Colon (tissue), 2 donors: ENCODE data around the gene ZHX3.

Source experiments
- FAIRE-seq: peaks from 2 replicates; lab custom pipeline; 2012; peaks lifted over from hg19 to GRCh38; lab: Jason Lieb, UNC
- donor health status: control.
- donor health status: control.

ZHX3 gene

GRCh38 chr20:41185013-41185757 lies 132.3 kb downstream of the ZHX3 start:
- no peak for FAIRE-seq

- FAIRE-seq = no peak
These were observed 133.7 kb downstream of the ZHX3 start for GRCh38 chr20:41183831-41184230.

- FAIRE-seq = no peak
These were observed 134.1 kb downstream of the ZHX3 start for GRCh38 chr20:41183391-41183790.

- FAIRE-seq = no peak
These were observed 135.0 kb downstream of the ZHX3 start for GRCh38 chr20:41182296-41183212.

GRCh38 chr20:41181567-41181966 lies 136.0 kb downstream of the ZHX3 start:
- no peak for FAIRE-seq

GRCh38 chr20:41180599-41181333 lies 136.8 kb downstream of the ZHX3 start:
- no peak for FAIRE-seq

- FAIRE-seq = no peak
These were observed 137.6 kb downstream of the ZHX3 start for GRCh38 chr20:41179961-41180360.

GRCh38 chr20:41178904-41179432 lies 138.6 kb downstream of the ZHX3 start:
- no peak for FAIRE-seq

- no peak for FAIRE-seq
These were observed 139.0 kb downstream of the ZHX3 start for GRCh38 chr20:41178495-41178894.

- FAIRE-seq = no peak
These were observed 139.9 kb downstream of the ZHX3 start for GRCh38 chr20:41177636-41178035.

- FAIRE-seq = no peak
These were observed 140.6 kb downstream of the ZHX3 start for GRCh38 chr20:41176711-41177552.

- no peak for FAIRE-seq
These were observed 141.7 kb downstream of the ZHX3 start for GRCh38 chr20:41175727-41176330.

- no peak for FAIRE-seq
These were observed 142.3 kb downstream of the ZHX3 start for GRCh38 chr20:41175201-41175651.

GRCh38 chr20:41174782-41175181 lies 142.7 kb downstream of the ZHX3 start:
- FAIRE-seq = no peak

- no peak for FAIRE-seq
These were observed 143.2 kb downstream of the ZHX3 start for GRCh38 chr20:41174373-41174772.

- FAIRE-seq = no peak
These were observed 143.7 kb downstream of the ZHX3 start for GRCh38 chr20:41173791-41174341.

GRCh38 chr20:41173161-41173721 lies 144.3 kb downstream of the ZHX3 start:
- FAIRE-seq = no peak

GRCh38 chr20:41172296-41173140 lies 145.0 kb downstream of the ZHX3 start:
- no peak for FAIRE-seq

GRCh38 chr20:41171736-41172295 lies 145.7 kb downstream of the ZHX3 start:
- no peak for FAIRE-seq
